PC-9 (cell line): ENCODE data around the gene MRPL48.

Experiments used
- CTCF ChIP-seq: fragments of 200-600 bp; sonication (generic); conservative IDR thresholded peaks from 2 replicates; pipeline ENCODE4 v1.6.1; 2017; ENCODE audit warnings: mixed run types, antibody characterized with exemption, mild to moderate bottlenecking, moderate library complexity
- EZH2 ChIP-seq: fragments of 200-600 bp; sonication (generic); IDR thresholded peaks from 2 replicates; pipeline ENCODE4 v1.8.0; 2017; ENCODE audit warnings: antibody characterized with exemption, low read depth

- TF ChIP-seq EZH2 (no peak), CTCF (no peak)
Observed at GRCh38 chr11:73753938-73754337, 33.7 kb upstream of the MRPL48 start.
